Progenitor cell of endocrine pancreas (in vitro differentiated cells): ENCODE measurements around the gene SLC28A1. TPM values are rescaled to one million over a fixed set of nuclear protein-coding genes. Genes with fewer than 3 reads are reported as not detected.

ENCODE experiments used
- DNase-seq: peaks from one replicate; pipeline ENCODE4 v3.0.0; 2021; ENCODE audit warnings: low spot score; ENCODE audit not compliant: unreplicated experiment
- H3K27ac Mint-ChIP-seq: 2 replicates; pipeline ENCODE4 v1.8.0; 2021; ENCODE audit warnings: mild to moderate bottlenecking, moderate library complexity, mixed read lengths
- H3K27me3 Mint-ChIP-seq: 2 replicates; pipeline ENCODE4 v1.8.0; 2021; ENCODE audit warnings: mixed read lengths
- H3K36me3 Mint-ChIP-seq: 2 replicates; pipeline ENCODE4 v1.8.0; 2022; ENCODE audit warnings: mixed read lengths; ENCODE audit not compliant: insufficient read depth
- H3K4me1 Mint-ChIP-seq: 2 replicates; pipeline ENCODE4 v1.8.0; 2021; ENCODE audit warnings: low read depth, mixed read lengths
- H3K4me3 Mint-ChIP-seq: 2 replicates; pipeline ENCODE4 v1.8.0; 2021; ENCODE audit warnings: low read depth, mild to moderate bottlenecking, moderate library complexity, mixed read lengths
- H3K9me3 Mint-ChIP-seq: 2 replicates; pipeline ENCODE4 v1.8.0; 2021; ENCODE audit warnings: low read depth, mixed read lengths
- CTCF ChIP-seq: fragments of 200-600 bp; sonication (generic); IDR thresholded peaks from one replicate; pipeline ENCODE4 v1.5.0; 2021; ENCODE audit warnings: antibody characterized with exemption, mild to moderate bottlenecking; ENCODE audit not compliant: unreplicated experiment
- total RNA-seq: library from RNA; stranded (reverse); gene quantifications from 2 replicates; pipeline ENCODE4 v1.2.1, GENCODE V29; 2021

SLC28A1 gene
- total RNA-seq, 1 donor from 2014 or later = not detected

GRCh38 chr15:84885801-84886200 lies 1.3 kb downstream of the SLC28A1 start:
- Mint-ChIP-seq H3K4me3 (no peak overlapping the region), H3K4me1 (peaks cover 9% of the 10 kb centered on the region), H3K9me3 (no peaks in the 10 kb centered on the region), H3K27me3 (peaks cover 15% of the 10 kb centered on the region), H3K27ac (no peak overlapping the region), H3K36me3 (no peaks in the 10 kb centered on the region)
- TF ChIP-seq CTCF = no peak
- DNase-seq = no peak

GRCh38 chr15:84886211-84886983 lies 1.9 kb downstream of the SLC28A1 start:
- Mint-ChIP-seq H3K27ac (no peak overlapping the region), H3K4me3 (no peak overlapping the region), H3K27me3 (peaks cover 21% of the 10 kb centered on the region), H3K4me1 (peaks cover 9% of the 10 kb centered on the region), H3K9me3 (no peaks in the 10 kb centered on the region), H3K36me3 (no peaks in the 10 kb centered on the region)
- no peak for TF ChIP-seq CTCF
- DNase-seq = no peak

GRCh38 chr15:84886984-84887299 lies 2.5 kb downstream of the SLC28A1 start:
- Mint-ChIP-seq H3K9me3 (no peaks in the 10 kb centered on the region), H3K27ac (no peak overlapping the region), H3K4me3 (no peak overlapping the region), H3K36me3 (no peaks in the 10 kb centered on the region), H3K4me1 (peaks cover 9% of the 10 kb centered on the region), H3K27me3 (peaks cover 26% of the 10 kb centered on the region)
- TF ChIP-seq CTCF = no peak
- no peak for DNase-seq

- Mint-ChIP-seq H3K36me3 (no peaks in the 10 kb centered on the region), H3K27ac (no peak overlapping the region), H3K9me3 (no peaks in the 10 kb centered on the region), H3K4me3 (no peak overlapping the region), H3K4me1 (peaks cover 9% of the 10 kb centered on the region), H3K27me3 (peaks cover 29% of the 10 kb centered on the region)
- no peak for DNase-seq
- TF ChIP-seq CTCF = no peak
Observed at GRCh38 chr15:84887938-84888337, 3.5 kb downstream of the SLC28A1 start.

- H3K4me1 Mint-ChIP-seq = peaks cover 8% of the 10 kb centered on the region
- no peaks in the 10 kb centered on the region for H3K9me3 Mint-ChIP-seq
- H3K36me3 Mint-ChIP-seq = no peaks in the 10 kb centered on the region
- H3K27me3 Mint-ChIP-seq = peaks cover 29% of the 10 kb centered on the region
- no peak overlapping the region for H3K4me3 Mint-ChIP-seq
- H3K27ac Mint-ChIP-seq = no peak overlapping the region
- TF ChIP-seq CTCF = no peak
- no peak for DNase-seq
Observed at GRCh38 chr15:84888639-84889038, 4.2 kb downstream of the SLC28A1 start.
